ENCODE measurements around the gene MIDN. TPM values are rescaled to one million over a fixed set of nuclear protein-coding genes. Genes with fewer than 3 reads are reported as not detected.

MIDN gene
- total RNA-seq, 2 donors from 2014 or later, result 36.3 to 43.5 TPM

GRCh38 chr19:1286487-1287353 is 38.3 kb downstream of the MIDN start:
- ATAC-seq (no peak), DNase-seq (no peak)
- H3K9me3 ChIP-seq, result no peaks in the 10 kb centered on the region
- no peak overlapping the region for H3K4me3 ChIP-seq
- H3K4me1 ChIP-seq, result peaks cover 28% of the 10 kb centered on the region
- WGBS, 2 donors, result 15 to 28% methylated on average over 8 to 38 of the region's 38 CpGs
- H3K36me3 ChIP-seq (replicated peaks in 1 of 2; ENCODE audit: insufficient read depth in 1 of 2, low read depth in 2 of 2), result no peaks in the 10 kb centered on the region
- no peak overlapping the region for H3K27ac ChIP-seq
- intact Hi-C loops (cut with DNase I), result loop anchor here (10.0 kb wide), 1 partner anchor 228 kb away; the partner anchor contains the start of gene ADAMTSL5
- TF ChIP-seq CTCF (IDR thresholded peaks at IDR 0.05), result no peak
- no peak for TF ChIP-seq POLR2A (IDR thresholded peaks at IDR 0.05)
- peaks cover 0 to 35% of the 10 kb centered on the region in 2 donors for H3K27me3 ChIP-seq

- Histone ChIP-seq H3K36me3 (replicated peaks in 1 of 2; ENCODE audit: insufficient read depth in 1 of 2, low read depth in 2 of 2) (no peaks in the 10 kb centered on the region), H3K27ac (no peak overlapping the region), H3K9me3 (no peaks in the 10 kb centered on the region), H3K4me3 (no peak overlapping the region), H3K27me3 (peaks cover 0 to 43% of the 10 kb centered on the region in 2 donors), H3K4me1 (peaks cover 28% of the 10 kb centered on the region)
- intact Hi-C loops (cut with DNase I), result loop anchor here (10.0 kb wide), 1 partner anchor 227 kb away; the partner anchor contains the start of gene ADAMTSL5
- TF ChIP-seq POLR2A (IDR thresholded peaks at IDR 0.05) (no peak), CTCF (IDR thresholded peaks at IDR 0.05) (no peak)
- ATAC-seq (no peak), DNase-seq (no peak)
- 23 to 29% methylated on average over 4 to 54 of the region's 55 CpGs for WGBS, 2 donors
Observed at GRCh38 chr19:1287354-1288225, 39.2 kb downstream of the MIDN start.

- Histone ChIP-seq H3K4me1 (peaks cover 28% of the 10 kb centered on the region), H3K4me3 (no peak overlapping the region), H3K9me3 (no peaks in the 10 kb centered on the region), H3K36me3 (replicated peaks in 1 of 2; ENCODE audit: insufficient read depth in 1 of 2, low read depth in 2 of 2) (no peaks in the 10 kb centered on the region), H3K27ac (no peak overlapping the region), H3K27me3 (peaks cover 0 to 50% of the 10 kb centered on the region in 2 donors)
- intact Hi-C loops (cut with DNase I), result loop anchor here (10.0 kb wide), 1 partner anchor 227 kb away; the partner anchor contains the start of gene ADAMTSL5
- TF ChIP-seq POLR2A (IDR thresholded peaks at IDR 0.05), result no peak
- no peak for TF ChIP-seq CTCF (IDR thresholded peaks at IDR 0.05)
- DNase-seq, result no peak
- ATAC-seq, result no peak
- WGBS, 2 donors, result 82 to 85% methylated on average over 6 to 18 of the region's 18 CpGs
Observed at GRCh38 chr19:1288226-1288612, 39.8 kb downstream of the MIDN start.

GRCh38 chr19:1288833-1289685 is 40.7 kb downstream of the MIDN start:
- Histone ChIP-seq H3K4me3 (no peak overlapping the region), H3K36me3 (replicated peaks in 1 of 2; ENCODE audit: insufficient read depth in 1 of 2, low read depth in 2 of 2) (no peaks in the 10 kb centered on the region), H3K9me3 (no peaks in the 10 kb centered on the region), H3K27me3 (peaks cover 0 to 56% of the 10 kb centered on the region in 2 donors), H3K4me1 (peaks cover 28% of the 10 kb centered on the region), H3K27ac (no peak overlapping the region)
- intact Hi-C loops (cut with DNase I), result loop anchor here (10.0 kb wide), 1 partner anchor 226 kb away; the partner anchor contains the start of gene ADAMTSL5
- DNase-seq (peak in 2 of 4 donors; percentile 76), ATAC-seq (peak; percentile 24)
- TF ChIP-seq CTCF (IDR thresholded peaks at IDR 0.05), result no peak
- TF ChIP-seq POLR2A (IDR thresholded peaks at IDR 0.05), result no peak
- 51% methylated on average over 17 to 40 of the region's 41 CpGs for WGBS, 2 donors

Data from body of pancreas (tissue), 4 donors.